Right ventricle myocardium inferior (tissue), 1 donor: ENCODE data around the gene ALLC. TPM values are rescaled to one million over a fixed set of nuclear protein-coding genes. Genes with fewer than 3 reads are reported as not detected.

ENCODE experiments used
- ATAC-seq: fragments of 200-7000 bp; cut with Tn5 transposase; one replicate; pipeline ENCODE4 v1.9.1; 2020; ENCODE audit warnings: mild to moderate bottlenecking, moderate library complexity
- DNase-seq: peaks from one replicate; pipeline ENCODE4 v3.0.0; 2021; ENCODE audit errors: missing footprints
- intact Hi-C: fragments of 100-400 bp; cut with DNase I; formaldehyde crosslinking; loops from one replicate; pipeline ENCODE4 v1.11.0; 2022
- total RNA-seq: library from RNA; stranded (reverse); fragmentation: NEBNext Ultra II Directional; extraction: Animal tissue kit (Norgen Biotek cat#: 25700); gene quantifications from one replicate; pipeline ENCODE4 v1.2.1, GENCODE V29; 2021
- donor health status: DM: no; HTN: yes; CAD: no; lungs with severe emphysema.

The ALLC gene
- total RNA-seq, 1 donor from 2014 or later: not detected

DNA sequence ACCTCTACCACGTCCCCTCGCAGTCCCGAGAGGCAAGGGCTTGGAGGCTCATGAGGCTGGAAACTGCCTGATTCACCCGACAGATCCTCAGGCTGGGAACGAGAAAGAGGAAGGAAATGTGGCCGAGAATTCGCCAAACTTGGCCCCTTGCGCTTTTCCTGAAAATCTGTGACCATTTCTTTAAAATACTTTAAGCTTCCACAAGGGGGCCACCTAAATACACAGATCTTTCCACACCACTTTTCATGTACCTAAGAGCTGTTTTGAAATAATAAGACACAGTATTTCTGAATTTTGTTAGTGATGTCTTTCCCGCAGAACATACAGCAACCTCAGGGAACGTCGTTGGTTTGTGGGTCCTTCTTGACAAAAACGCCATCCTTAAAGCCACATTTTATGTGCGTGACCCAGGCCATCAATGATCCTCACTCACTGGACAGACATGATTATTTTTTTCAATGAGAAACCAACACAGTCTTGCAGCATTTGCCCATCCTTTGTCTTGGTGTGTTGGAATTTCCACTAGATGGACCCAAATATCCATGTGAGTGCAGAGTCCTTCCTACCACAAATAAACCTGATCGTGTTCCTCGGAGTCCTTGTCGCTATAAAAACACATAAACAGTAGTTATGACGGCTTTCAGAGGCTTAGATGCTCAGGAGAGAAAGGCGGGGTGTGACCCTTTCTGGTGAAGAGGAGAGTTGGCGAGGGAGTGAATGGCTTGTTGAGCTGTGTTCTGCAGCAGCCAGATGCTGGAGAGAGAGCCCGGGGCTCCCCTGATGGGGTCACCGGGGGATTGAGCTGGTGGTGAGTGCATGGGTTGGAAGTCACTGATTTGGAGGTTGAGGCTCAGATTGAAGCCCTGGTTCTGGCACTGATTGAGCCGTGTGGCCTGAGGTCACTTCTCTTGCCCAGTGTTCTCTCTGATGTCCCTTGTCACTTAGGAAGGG, 70.4 kb downstream of the ALLC start:
- DNase-seq (no peak), ATAC-seq (no peak)
- intact Hi-C loops: loop anchor here (5.0 kb wide), 2 partner anchors 54 to 99 kb away; no protein-coding TSS in a partner anchor

GRCh38 chr2:3729055-3729448, 71.1 kb downstream of the ALLC start:
- no peak for ATAC-seq
- intact Hi-C loops: loop anchor here (5.0 kb wide), 2 partner anchors 53 to 98 kb away; no protein-coding TSS in a partner anchor
- DNase-seq: no peak

- DNase-seq (no peak), ATAC-seq (no peak)
- intact Hi-C loops: loop anchor here (5.0 kb wide), 2 partner anchors 53 to 98 kb away; no protein-coding TSS in a partner anchor
Measured at GRCh38 chr2:3729786-3730185, 71.8 kb downstream of the ALLC start.

DNA sequence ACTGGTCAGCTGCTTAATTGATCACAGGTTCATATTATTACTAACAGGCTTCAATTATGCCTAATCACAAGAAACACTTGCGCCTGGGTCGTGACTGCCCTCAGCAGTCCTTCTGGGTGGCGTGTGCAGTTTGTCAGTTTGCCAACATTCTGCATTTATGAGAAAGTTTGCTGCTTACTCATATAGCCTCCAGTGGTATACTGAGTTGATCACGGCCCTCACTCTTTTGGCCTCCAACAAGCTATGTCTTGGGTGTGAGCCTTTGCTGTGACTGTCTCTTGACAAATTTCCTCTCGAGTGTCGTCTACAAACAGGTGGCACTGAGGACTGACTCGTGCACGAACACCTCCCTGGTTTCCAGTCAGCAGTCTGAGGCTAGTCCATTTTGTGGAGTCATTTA, 72.6 kb downstream of the ALLC start:
- ATAC-seq (no peak), DNase-seq (no peak)
- intact Hi-C loops: no loop called here

- intact Hi-C loops: no loop called here
- DNase-seq (no peak), ATAC-seq (no peak)
Measured at GRCh38 chr2:3731829-3732228, 73.8 kb downstream of the ALLC start.

- no peak for ATAC-seq
- intact Hi-C loops: no loop called here
- no peak for DNase-seq
Measured at GRCh38 chr2:3736112-3736511, 78.1 kb downstream of the ALLC start.

- DNase-seq (no peak), ATAC-seq (no peak)
- intact Hi-C loops: no loop called here
Measured at GRCh38 chr2:3737128-3737527, 79.1 kb downstream of the ALLC start.

DNA sequence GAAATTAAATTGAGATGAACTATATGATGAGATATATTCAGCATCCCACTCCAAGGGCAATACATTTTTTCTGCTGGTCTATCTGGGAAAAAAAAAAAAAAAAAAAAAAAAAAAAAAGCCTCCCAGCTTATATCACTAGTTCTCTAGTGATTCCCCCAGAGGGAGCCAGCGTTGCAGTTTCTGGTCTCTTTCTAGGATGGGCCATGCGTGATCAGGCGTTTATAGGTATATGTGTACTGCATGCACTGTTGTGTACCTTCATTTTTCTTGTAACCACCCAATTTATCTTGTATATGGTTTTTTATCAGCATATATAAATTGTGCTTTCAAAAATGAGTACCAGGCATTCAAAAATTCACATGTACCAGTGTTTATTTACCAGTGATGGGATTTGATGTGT, 80.5 kb downstream of the ALLC start:
- no peak for DNase-seq
- intact Hi-C loops: no loop called here
- no peak for ATAC-seq

GRCh38 chr2:3739313-3739712, 81.3 kb downstream of the ALLC start:
- ATAC-seq: no peak
- intact Hi-C loops: no loop called here
- DNase-seq: no peak

GRCh38 chr2:3741396-3741795, 83.4 kb downstream of the ALLC start:
- intact Hi-C loops: no loop called here
- DNase-seq (no peak), ATAC-seq (no peak)

DNA sequence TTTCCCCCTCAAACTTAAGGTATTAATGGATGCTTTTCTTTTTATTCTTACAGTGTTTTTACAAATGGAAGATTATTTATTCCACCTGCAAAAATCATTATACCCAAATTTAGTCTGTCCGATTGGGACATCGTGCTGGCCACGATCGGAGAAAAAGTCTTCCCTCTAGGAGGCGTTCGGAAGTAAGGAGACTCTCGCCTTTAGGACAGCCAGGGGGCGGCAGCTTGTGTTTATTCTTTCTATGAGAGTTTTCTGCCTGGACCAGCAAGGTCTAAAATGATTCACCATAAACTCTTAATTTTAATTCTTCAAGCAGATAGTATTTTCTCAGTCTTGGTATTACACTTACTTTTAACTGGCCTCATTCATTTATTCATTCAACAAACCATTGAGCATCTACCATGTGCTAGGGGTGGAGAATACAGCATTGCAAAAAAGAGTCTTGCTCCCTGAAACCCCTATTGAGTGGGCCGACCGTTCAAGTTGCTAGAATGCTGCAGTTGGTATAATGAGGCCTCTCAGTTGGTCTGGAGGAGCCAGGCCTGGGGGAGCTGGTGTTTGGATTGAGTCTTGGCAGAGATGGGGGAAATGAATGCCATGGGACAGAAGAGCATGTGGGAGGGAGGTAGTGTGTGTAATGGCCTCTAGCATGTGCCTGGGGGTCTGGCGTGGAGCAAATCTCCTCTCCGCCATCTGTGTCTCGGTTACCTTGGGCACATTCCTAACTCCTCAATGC, 84.0 kb downstream of the ALLC start:
- DNase-seq (no peak), ATAC-seq (no peak)
- intact Hi-C loops: no loop called here

- DNase-seq: no peak
- no peak for ATAC-seq
- intact Hi-C loops: no loop called here
Measured at GRCh38 chr2:3742743-3743508, 84.9 kb downstream of the ALLC start.

DNA sequence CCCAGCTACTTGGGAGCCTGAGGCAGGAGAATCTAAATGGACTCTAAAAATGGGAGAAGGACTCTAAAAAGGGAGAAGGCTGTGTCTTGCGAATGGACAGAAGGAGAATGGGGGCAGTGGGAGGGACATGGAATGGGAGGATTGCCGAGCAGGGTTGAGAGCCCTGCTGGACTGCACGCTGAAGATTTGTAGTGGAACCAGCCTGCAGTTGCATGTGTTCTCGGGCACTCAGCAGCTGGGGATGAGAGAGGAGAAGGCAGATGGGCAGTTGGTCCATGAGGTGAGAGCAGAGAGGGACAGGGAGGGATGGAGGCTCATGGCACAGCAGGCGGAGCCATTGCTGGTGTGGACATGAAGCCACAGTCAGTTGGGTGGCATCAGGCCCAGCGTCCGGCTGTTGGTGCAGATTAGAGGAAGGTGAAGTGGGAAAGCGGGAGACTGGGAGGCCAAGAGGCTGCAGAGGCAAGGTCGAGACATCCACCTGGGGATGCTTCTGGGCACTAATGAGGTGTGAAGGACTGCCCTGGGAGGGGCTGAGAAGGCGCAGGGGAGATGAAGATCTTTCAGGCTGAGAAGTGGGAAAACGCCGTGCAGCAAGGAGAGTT, 86.1 kb downstream of the ALLC start:
- no peak for ATAC-seq
- DNase-seq: no peak
- intact Hi-C loops: no loop called here

GRCh38 chr2:3745920-3746319, 87.9 kb downstream of the ALLC start:
- DNase-seq (no peak), ATAC-seq (no peak)
- intact Hi-C loops: no loop called here

DNA sequence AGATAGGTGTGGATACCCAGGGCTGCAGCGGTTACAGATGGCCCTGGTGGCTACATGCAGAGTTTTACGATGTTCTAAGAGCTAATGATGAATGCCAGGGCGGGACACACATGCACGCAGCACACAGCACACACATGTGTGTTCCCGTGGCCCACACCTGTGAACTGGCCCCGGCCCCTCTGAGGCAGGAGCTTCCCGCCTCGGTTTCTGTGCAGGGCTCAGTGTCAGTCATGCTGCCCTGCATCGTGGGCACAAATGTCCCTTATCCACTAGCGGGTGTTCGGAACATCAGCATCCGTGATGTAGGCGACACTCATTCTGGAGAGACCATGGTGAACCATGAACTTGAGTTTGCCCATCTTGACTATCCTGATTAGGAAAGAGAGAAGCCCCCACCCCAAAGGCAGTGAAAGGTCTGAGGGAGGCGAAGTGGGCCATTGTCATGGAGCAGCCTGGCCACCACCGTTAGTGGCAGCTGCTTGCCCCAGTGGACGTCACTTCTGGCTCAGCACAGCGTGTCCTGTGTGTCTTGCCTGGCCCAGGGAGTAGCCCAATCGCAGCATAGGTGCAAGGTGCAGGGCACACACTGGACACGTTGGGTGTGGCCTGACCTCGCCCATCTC, 89.1 kb downstream of the ALLC start:
- DNase-seq (no peak), ATAC-seq (no peak)
- intact Hi-C loops: no loop called here

DNA sequence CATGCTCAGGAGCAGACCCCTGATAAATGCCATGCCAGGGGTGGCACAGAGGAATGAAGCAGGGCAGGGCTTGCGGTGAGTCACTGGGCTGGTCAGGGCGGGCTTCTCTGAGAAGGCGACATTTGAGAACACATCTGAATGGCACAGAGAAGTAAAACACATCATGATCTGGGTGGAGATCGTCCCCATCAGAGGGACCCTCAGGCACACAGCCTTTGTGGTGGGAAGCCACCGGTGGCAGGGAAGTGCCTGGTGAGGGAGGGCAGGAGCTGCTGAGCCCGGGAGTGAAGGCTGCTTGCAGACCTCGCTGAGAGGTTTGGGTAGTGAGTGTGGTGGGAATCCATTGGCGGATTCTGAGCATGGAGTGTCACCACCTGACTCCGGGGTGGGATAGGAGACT, 89.8 kb downstream of the ALLC start:
- DNase-seq (no peak), ATAC-seq (no peak)
- intact Hi-C loops: no loop called here

DNA sequence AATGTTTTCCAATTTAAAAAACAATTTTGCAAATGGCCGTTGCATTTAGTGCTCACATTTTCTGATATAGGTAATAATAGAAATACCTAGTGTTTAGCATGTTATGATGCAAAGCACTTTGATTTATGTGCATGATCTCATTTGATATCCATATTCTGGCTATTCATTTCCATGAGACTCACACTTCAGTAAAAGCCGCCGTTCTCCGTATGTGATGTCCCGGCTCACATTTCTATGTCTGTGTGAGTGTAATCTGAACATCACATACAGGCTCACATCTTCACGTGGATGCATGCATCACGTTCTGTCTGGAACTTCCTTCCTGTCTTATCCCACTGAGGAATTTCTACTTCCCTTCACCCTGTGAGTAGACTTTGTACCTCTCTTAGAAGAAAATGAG, 91.2 kb downstream of the ALLC start:
- no peak for DNase-seq
- intact Hi-C loops: no loop called here
- no peak for ATAC-seq

GRCh38 chr2:3751251-3751650, 93.3 kb downstream of the ALLC start:
- DNase-seq (no peak), ATAC-seq (no peak)
- intact Hi-C loops: no loop called here
